Superior temporal gyrus (tissue), 1 donor: ENCODE results near the gene KLHDC4.

ENCODE experiments used
- DNase-seq: peaks from one replicate; pipeline ENCODE4 v3.0.0-alpha.2; 2016; ENCODE audit errors: extremely low spot score

Gene KLHDC4

GRCh38 chr16:87658564-87659225 is 107.1 kb downstream of the KLHDC4 start:
- DNase-seq = no peak
